Measurements from ENCODE around the gene VAV2.

DNA sequence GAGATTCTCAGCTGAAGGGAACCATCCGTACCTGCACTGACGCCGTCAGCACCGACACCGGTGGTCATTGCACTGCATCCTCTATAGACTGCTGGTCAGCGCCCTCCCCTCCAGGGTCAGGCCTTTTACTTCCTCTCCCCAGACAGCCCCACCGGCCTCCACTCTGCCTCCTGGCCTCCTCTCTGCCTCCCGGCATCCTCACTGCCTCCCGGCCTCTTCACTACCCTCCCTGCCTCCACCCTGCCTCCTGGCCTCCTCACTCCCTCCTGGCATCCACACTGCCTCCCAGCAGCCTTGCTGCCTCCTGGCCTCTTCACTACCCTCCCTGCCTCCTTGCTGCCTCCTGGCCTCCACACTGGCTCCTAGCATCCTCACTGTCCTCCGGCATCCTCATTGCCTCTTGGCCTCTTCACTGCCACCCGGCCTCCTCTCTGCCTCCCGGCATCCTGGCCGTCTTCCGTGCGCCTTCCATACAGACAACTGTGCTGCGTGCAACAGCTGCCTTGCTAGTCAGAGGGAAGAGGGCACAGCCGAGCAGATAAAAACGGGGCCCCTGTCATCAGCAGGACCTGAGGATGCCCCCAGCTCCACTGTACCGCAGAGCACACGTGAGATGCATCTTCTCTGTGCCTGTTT, 62.0 kb downstream of the VAV2 start:
- TF ChIP-seq, protein P1, sequence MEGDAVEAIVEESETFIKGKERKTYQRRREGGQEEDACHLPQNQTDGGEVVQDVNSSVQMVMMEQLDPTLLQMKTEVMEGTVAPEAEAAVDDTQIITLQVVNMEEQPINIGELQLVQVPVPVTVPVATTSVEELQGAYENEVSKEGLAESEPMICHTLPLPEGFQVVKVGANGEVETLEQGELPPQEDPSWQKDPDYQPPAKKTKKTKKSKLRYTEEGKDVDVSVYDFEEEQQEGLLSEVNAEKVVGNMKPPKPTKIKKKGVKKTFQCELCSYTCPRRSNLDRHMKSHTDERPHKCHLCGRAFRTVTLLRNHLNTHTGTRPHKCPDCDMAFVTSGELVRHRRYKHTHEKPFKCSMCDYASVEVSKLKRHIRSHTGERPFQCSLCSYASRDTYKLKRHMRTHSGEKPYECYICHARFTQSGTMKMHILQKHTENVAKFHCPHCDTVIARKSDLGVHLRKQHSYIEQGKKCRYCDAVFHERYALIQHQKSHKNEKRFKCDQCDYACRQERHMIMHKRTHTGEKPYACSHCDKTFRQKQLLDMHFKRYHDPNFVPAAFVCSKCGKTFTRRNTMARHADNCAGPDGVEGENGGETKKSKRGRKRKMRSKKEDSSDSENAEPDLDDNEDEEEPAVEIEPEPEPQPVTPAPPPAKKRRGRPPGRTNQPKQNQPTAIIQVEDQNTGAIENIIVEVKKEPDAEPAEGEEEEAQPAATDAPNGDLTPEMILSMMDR (IDR thresholded peaks at IDR 0.05): no peak
- TF ChIP-seq POLR2A (IDR thresholded peaks at IDR 0.05): no peak

Data from sigmoid colon (tissue), 3 donors.